GM18951 (cell line): ENCODE measurements around the gene CRADD.

ENCODE experiments used
- POLR2A ChIP-seq: IDR thresholded peaks from 4 replicates; pipeline ENCODE4 v1.6.1; 2011; ENCODE audit warnings: mild to moderate bottlenecking; ENCODE audit not compliant: insufficient read length, insufficient read depth; ENCODE audit errors: extremely low read depth
- in situ Hi-C: fragments of 300-500 bp; cut with MboI; formaldehyde crosslinking; loops from one replicate; pipeline ENCODE4 v1.12.0; 2022; ENCODE audit warnings: low sequenced_read_pairs, mixed read lengths, inconsistent platforms; ENCODE audit not compliant: unreplicated experiment

The CRADD gene

DNA sequence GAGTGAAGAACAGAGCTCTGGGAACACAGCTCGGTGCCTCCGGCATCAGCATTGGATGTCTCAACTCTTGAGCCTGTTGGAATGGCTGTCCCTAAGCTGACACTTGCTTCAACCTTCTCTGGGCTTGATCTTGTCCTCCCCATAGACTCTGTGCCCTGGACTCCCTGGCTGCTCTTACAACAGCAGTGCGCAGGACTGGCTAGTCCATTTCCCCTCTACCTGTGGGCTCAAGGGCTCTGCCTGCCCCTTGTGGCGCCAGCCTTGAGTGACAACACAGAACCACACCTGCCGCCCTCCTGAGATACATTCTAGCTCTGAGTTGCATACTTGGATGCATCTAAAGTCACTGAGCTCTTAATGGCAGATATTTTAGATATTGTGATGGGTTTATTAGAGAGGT is 6.2 kb downstream of the CRADD start:
- TF ChIP-seq POLR2A, result no peak
- in situ Hi-C loops, result no loop called here

DNA sequence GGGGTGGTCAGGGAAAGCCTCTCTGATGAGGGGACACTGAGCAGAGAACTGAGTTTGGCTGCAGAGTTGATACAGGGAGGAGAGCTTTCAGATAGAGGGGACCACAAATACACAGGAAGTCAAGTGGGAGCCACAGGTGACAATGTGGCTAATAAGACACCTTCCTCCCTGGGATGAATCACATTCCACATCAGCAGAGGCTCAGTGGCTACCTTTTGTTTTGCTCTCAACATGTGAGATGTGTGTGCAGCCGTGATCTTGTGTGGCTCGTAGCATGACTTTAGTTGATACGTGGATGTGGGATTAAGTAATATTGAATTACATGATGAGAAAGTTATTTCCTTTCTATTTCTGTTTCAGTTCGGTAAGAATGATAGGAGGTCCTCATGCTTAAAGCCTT is 7.5 kb downstream of the CRADD start:
- in situ Hi-C loops, result no loop called here
- TF ChIP-seq POLR2A, result no peak

DNA sequence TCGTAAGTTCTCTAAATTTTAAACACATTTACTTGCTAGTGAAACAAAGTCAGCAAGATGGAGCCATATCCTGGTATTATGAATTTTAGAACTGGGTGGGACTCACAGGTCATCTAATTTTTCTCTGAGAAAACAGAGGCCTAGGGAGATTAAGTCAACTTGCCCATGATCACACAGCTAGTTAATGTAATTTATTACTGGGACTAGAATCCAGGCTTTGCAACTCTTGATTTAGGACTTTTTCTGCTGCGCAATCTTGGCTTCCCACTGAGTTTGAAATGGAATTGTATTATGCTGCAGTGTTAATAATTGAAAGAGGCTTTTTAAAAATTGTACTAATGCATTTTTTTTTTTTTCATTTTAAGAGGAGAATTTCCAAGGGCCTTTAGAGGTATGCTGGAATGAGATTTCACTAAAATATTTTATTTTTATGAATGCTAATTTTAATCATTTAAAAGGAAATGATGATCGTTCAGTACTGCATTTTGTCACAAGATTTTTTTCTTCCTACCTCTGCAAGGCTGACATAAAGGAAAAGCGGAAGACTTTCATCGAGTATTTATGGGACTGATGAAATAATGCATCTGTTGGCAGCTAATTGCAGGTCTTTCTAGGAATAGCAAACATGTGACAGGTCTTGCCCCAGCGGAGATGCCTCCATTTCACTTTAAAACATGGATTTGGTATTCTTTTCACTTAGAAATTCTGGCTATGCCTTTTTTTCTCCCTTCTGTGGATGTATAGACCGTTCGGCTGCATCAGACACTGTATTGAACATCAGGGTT is 9.6 kb downstream of the CRADD start:
- in situ Hi-C loops, result no loop called here
- TF ChIP-seq POLR2A, result no peak

DNA sequence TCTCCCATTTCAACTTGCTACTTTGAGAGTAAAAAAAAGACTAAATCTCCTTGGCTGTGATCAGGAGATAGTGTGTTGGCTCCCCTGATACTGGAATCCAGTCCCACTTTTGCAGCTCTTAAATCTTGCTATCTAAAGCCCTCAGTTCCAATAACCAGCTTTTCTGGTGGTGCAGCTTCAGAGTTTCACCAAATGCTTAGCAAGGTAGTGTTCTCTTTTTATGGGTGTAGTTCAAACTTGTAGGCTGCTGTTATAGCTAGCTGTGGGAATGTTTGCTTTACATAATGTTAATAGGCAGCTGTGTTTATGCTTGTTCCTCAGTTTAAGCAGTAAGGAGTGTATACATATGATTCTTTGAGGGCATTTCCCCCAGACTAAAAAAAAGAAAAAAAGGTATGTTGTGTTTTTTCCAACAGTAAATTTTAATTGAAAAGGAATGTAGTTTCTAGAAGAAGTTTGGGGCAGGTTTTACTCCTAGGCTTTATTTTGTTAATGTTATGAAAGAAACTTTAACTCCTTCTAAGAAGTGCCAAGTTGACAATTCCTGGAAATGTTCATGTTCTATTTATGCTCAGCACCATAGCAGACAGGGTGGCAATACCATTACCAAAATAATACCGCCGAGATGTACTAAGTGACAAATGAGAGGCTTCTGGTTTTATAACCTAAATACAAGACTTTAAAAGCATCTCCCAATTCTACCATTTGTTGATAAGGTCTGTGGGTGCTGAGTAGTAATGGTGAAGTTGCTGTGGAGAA is 12.1 kb downstream of the CRADD start:
- in situ Hi-C loops, result no loop called here
- TF ChIP-seq POLR2A, result no peak

DNA sequence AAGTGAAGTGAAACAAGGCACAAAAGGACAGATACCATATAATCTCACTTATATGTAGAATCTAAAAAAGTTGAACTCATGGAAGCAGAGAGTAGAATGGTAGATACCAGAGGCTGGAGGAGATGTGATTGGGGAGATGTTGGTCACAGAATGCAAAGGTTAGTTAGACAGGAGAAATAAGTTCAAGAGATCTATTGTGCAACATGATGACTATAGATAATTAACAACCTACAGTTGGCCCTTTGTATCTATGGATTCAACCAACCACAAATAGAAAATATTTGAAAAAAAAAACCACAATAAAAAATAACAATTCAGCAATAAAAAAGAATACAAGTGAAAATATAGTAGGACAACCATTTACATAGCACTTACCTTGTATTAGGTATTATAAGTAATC is 19.3 kb downstream of the CRADD start:
- TF ChIP-seq POLR2A, result no peak
- in situ Hi-C loops, result no loop called here

DNA sequence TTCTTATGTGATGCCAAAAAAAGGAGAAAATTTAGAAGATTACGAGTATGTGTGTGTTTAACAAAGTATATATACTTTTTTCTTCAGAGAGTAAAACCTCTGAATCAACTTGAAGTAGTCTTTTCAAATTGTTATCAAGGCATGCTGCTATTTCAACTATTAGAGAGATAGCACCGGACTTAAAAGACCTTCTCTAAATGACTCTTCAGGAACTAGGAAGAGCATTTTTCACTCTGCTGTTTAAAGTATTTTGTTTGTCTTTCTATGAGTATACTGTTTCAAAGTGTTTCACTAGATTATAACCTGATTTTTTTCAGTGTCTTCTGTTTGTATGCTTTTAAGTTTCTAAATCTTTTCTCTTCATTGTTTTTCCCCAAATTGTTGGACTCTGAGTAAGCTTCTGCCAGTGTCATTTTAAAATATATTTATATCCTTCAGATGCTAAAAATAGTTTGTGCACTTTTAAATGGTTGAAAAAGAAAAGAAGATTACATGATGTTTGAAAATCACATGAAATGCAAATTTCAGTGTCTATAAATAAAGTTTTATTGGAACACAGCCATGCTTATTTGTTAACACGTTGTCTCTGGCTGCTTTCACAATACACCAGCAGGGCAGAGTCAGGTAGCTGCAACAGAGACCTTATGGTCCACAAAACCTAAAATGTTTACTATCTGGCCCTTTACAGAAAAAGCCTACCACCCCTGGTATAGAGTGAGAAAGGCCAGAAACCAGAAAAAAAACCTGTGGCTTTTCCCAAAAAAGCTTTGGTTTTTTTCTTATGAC is 21.3 kb downstream of the CRADD start:
- TF ChIP-seq POLR2A, result no peak
- in situ Hi-C loops, result no loop called here

DNA sequence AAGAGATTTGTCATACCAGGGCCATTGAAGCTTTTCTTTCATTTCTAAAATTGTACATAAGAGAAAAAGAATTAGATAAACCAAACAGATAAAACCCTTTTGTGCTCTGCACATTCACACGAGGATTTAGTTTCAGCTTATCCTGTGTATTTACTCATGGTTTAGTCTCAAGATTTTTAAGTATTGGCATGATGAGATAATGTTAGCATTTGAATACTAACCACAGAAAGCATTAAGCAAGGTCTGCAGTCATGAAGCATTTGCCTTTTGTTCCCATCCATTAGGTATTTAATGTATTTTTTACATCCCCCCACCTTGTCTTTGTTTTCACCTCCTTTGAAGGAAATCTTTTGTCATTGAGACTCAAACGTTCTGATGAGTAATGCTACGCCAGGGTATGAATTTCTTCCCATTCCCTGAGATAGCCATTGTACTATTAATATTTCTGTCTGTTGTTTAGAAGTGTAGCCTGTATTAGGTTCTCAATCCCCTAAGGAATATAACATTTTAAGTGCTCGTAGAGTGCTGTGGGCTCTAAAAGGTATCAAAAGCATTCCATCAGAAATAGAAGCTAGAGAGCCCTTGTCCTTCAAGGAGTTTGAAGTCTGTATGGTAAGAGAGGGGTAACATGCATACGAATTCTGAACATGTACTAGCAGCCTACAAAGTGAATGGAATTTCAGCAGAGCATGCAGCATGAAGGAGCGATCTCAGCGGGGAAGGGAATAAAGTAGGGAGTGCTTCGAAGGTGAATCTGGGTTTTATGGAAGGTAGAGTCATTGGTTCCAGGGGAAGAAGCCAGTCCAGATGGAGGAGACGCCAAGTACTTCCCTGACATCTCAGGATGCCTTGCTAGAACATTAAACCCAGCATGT is 22.3 kb downstream of the CRADD start:
- in situ Hi-C loops, result no loop called here
- no peak for TF ChIP-seq POLR2A

DNA sequence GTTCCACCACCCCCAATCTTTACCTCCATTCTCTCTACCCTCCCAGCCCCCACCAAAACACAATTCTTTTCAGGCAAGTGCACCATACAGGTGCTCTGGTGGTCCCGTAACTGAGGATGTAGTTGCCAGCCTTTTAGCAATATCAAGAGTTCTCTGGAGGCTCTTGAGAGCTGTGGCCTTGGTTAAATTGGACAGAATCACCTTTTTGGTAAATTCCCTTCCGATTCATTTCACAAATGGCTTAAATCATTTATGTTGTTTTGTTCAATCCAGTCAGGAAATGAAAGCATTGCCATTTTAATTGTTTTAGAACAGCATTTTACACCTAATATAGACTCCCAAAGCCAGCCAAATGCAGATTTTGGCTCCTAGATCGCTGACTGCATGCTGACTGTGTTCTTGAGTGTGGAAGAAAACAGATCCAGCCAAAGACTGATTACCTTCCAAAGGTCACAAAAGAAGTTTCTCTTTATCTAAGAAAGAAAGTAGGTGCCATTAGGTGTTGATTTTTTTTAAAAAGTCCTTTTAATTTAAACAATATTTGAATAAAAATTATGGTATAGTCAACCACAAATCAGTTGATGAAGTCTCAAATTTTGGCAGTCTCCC is 25.6 kb downstream of the CRADD start:
- TF ChIP-seq POLR2A, result no peak
- in situ Hi-C loops, result no loop called here

DNA sequence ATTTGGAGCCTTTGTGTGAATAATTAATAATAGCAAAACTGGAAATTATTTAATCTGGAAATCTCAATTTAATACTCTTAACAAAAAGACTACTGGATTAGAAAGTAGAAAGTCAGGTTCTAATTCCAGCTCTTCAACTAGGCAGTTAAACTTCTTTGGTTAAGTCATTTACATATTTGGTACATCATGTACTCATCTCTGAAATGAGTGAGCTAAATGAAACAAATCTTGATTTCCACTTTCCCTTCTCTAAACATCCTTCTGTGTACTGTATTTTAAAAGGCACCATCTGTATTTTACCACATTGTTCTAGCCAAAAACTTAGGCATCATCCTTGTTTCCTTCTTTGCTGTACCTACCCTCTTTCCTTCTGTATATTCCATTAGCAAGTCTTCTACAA is 26.9 kb downstream of the CRADD start:
- TF ChIP-seq POLR2A, result no peak
- in situ Hi-C loops, result no loop called here

DNA sequence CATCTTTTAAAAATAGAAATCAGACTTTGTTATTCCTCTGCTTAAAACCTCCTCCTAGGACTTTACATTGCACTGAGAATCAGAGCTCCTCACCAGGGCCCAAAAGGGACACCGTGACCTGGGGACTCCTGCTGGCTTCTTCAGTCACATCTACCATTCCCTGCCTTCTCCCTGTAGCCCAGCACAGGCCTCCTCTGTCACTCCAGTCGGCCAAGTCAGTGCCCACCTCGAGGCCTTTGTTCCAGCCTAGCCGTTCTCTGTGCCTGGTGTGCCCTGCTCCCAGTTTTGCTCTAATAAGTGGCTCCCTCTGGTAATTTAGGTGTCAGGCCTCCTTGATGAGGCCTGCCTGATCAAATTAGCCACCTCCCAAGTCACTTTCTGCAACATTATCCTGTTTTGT is 27.4 kb downstream of the CRADD start:
- in situ Hi-C loops, result no loop called here
- no peak for TF ChIP-seq POLR2A

DNA sequence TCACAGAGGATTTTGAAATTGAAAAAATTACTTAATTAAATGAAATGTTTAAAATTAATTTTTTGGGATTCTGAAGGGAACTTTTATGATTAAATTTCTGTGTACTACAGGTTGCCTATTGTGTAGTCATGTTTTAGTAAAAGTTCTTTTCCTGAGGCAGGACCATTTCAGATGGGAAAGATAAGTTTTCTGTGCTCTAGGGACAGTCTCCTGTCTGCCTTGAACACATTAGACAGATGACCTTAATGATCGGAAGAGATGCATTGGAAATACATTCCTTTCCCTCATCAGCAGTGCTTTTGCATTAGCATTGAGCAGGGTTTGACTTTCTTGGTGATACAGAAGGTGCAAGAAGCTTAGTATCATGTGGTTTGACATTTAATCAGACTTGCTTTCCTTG is 28.1 kb downstream of the CRADD start:
- TF ChIP-seq POLR2A, result no peak
- in situ Hi-C loops, result no loop called here

DNA sequence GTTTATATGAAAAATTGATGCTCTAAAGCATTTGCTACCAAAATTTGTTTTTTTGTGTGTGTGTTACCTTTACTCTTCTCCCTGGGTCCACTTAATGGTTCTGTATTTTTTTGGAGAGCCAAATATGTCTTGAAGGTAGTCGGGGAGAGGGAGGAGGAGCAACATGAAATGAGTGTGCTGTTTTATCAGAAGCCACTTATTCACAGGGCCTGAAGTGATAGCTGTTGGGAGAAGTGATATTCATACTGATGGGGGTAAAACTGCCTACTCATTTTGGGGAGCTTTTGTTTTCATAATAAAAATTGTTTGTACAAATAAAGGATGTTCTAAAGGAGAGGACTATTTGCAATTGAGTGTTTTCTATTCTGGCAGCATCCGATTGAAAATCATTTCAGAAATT is 29.2 kb downstream of the CRADD start:
- TF ChIP-seq POLR2A, result no peak
- in situ Hi-C loops, result no loop called here

DNA sequence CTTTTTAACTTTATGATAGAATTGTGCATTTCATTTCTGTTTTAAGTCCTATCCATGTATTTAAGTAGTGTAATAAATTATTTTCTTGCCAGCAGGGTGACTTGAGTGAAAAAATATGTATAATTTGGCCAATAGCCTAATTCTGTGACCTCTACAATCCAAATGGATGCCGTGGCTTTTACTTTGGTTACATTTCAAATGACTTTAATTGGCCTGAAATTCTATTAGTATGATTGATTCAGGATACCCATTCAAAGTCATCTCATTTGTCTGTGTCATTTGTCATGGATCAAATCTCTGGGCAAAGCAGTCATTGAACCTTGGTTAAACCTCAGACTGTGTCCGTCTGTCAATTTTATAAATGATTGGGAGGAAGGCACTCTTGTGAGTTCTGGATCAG is 29.6 kb downstream of the CRADD start:
- no peak for TF ChIP-seq POLR2A
- in situ Hi-C loops, result no loop called here

DNA sequence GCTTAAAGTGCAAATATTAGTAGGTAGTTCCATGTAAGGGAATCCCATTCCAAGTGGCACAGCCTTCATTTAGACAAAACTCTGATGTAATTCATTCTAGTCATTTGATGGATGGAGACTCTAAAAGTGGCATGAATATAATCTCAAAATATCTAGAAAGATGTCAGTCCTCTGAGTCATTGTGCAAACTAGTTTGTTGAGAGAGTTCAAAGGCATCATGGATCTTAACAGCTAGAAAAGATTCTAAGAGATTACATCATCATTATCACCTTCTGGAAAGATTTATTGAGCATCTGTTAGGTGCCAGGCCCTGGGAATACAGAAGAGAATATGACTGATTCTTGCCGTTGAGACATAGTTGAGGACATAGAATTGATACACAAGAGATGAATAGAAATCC is 30.7 kb downstream of the CRADD start:
- in situ Hi-C loops, result no loop called here
- TF ChIP-seq POLR2A, result no peak
